Measurements from ENCODE around the gene PTPRN2.
A peak's percentile ranks its signal among the peaks of the same experiment; 100 is the strongest.

Gene PTPRN2

GRCh38 chr7:157834501-157835163, 753.0 kb downstream of the PTPRN2 start:
- peak overlapping the region; percentile 92 for H3K18ac ChIP-seq (ENCODE audit: low read length)
- no peak overlapping the region for H2BK5ac ChIP-seq (ENCODE audit: low read length)
- H3K9ac ChIP-seq (ENCODE audit: low read depth, low read length, poor library complexity): no peak overlapping the region
- H2BK120ac ChIP-seq (ENCODE audit: low read depth, low read length): no peak overlapping the region
- H3K4me2 ChIP-seq (ENCODE audit: insufficient read depth, low read length, poor library complexity, severe bottlenecking): no peak overlapping the region
- peak overlapping the region; percentile 78 for H2AK5ac ChIP-seq (ENCODE audit: low read depth, low read length)
- H2BK15ac ChIP-seq (ENCODE audit: low read length): peak overlapping the region; percentile 93
- peaks cover 0 to 1% of the 10 kb centered on the region in 2 donors for H3K36me3 ChIP-seq (replicated peaks in 1 of 2; ENCODE audit: control insufficient read depth in 2 of 2, insufficient read depth in 2 of 2, low read length in 2 of 2)
- peak; percentile 27 for DNase-seq (ENCODE audit: low spot score)
- peak overlapping the region; percentile 29 for H4K8ac ChIP-seq (ENCODE audit: low read depth, low read length)
- H3K4me3 ChIP-seq (ENCODE audit: low read length in 2 of 2): no peak overlapping the region
- no peaks in the 10 kb centered on the region for H3K79me1 ChIP-seq (ENCODE audit: low read depth, low read length)
- H2BK12ac ChIP-seq (ENCODE audit: low read length): peak overlapping the region; percentile 96
- peak overlapping the region; percentile 79 for H3K27ac ChIP-seq (replicated peaks; ENCODE audit: low read length)
- peak overlapping the region; percentile 62 for H3K23ac ChIP-seq (ENCODE audit: low read depth, low read length, poor library complexity)
- H3K9me3 ChIP-seq (replicated peaks in 1 of 2; ENCODE audit: control insufficient read depth in 2 of 2, insufficient read depth in 1 of 2, low read depth in 1 of 2, low read length in 2 of 2): peaks cover 0 to 3% of the 10 kb centered on the region in 2 donors
- no peak overlapping the region for H4K91ac ChIP-seq (ENCODE audit: low read depth, low read length, poor library complexity)
- H3K14ac ChIP-seq (ENCODE audit: low read length): no peak overlapping the region
- peaks cover 14 to 17% of the 10 kb centered on the region in 2 donors for H3K4me1 ChIP-seq (ENCODE audit: control insufficient read depth in 2 of 2, insufficient read depth in 1 of 2, low read depth in 1 of 2, low read length in 2 of 2)
- H2AFZ ChIP-seq (ENCODE audit: low read length): peak overlapping the region; percentile 70
- no peaks in the 10 kb centered on the region for H3K27me3 ChIP-seq (ENCODE audit: control insufficient read depth in 3 of 3, insufficient read depth in 3 of 3, low read depth in 1 of 3, low read length in 3 of 3)
- no CpG with 5 or more reads among the region's 20 CpGs for WGBS, 2 donors (ENCODE audit: extremely low coverage in 2 of 2, insufficient read length in 2 of 2, insufficient replicate concordance in 1 of 2)
- H3K4ac ChIP-seq (ENCODE audit: low read length): no peak overlapping the region

GRCh38 chr7:157832866-157833607, 754.6 kb downstream of the PTPRN2 start:
- no peak overlapping the region for H4K91ac ChIP-seq (ENCODE audit: low read depth, low read length, poor library complexity)
- H3K27ac ChIP-seq (replicated peaks; ENCODE audit: low read length): no peak overlapping the region
- no CpG with 5 or more reads among the region's 35 CpGs for WGBS, 2 donors (ENCODE audit: extremely low coverage in 2 of 2, insufficient read length in 2 of 2, insufficient replicate concordance in 1 of 2)
- no peak overlapping the region for H2BK5ac ChIP-seq (ENCODE audit: low read length)
- DNase-seq (ENCODE audit: low spot score): no peak
- peak overlapping the region; percentile 23 for H3K18ac ChIP-seq (ENCODE audit: low read length)
- no peak overlapping the region for H3K4me2 ChIP-seq (ENCODE audit: insufficient read depth, low read length, poor library complexity, severe bottlenecking)
- no peaks in the 10 kb centered on the region for H3K9me3 ChIP-seq (replicated peaks in 1 of 2; ENCODE audit: control insufficient read depth in 2 of 2, insufficient read depth in 1 of 2, low read depth in 1 of 2, low read length in 2 of 2)
- peak overlapping the region; percentile 71 for H2BK15ac ChIP-seq (ENCODE audit: low read length)
- no peak overlapping the region for H3K4me3 ChIP-seq (ENCODE audit: low read length in 2 of 2)
- H2AFZ ChIP-seq (ENCODE audit: low read length): no peak overlapping the region
- H3K27me3 ChIP-seq (ENCODE audit: control insufficient read depth in 3 of 3, insufficient read depth in 3 of 3, low read depth in 1 of 3, low read length in 3 of 3): no peaks in the 10 kb centered on the region
- H2BK120ac ChIP-seq (ENCODE audit: low read depth, low read length): no peak overlapping the region
- no peaks in the 10 kb centered on the region for H3K79me1 ChIP-seq (ENCODE audit: low read depth, low read length)
- H3K4me1 ChIP-seq (ENCODE audit: control insufficient read depth in 2 of 2, insufficient read depth in 1 of 2, low read depth in 1 of 2, low read length in 2 of 2): peaks cover 14 to 17% of the 10 kb centered on the region in 2 donors
- H3K4ac ChIP-seq (ENCODE audit: low read length): no peak overlapping the region
- H2BK12ac ChIP-seq (ENCODE audit: low read length): no peak overlapping the region
- H3K9ac ChIP-seq (ENCODE audit: low read depth, low read length, poor library complexity): no peak overlapping the region
- H3K36me3 ChIP-seq (replicated peaks in 1 of 2; ENCODE audit: control insufficient read depth in 2 of 2, insufficient read depth in 2 of 2, low read length in 2 of 2): no peaks in the 10 kb centered on the region
- H2AK5ac ChIP-seq (ENCODE audit: low read depth, low read length): peak overlapping the region; percentile 18
- H4K8ac ChIP-seq (ENCODE audit: low read depth, low read length): peak overlapping the region; percentile 53
- no peak overlapping the region for H3K23ac ChIP-seq (ENCODE audit: low read depth, low read length, poor library complexity)
- no peak overlapping the region for H3K14ac ChIP-seq (ENCODE audit: low read length)

DNA sequence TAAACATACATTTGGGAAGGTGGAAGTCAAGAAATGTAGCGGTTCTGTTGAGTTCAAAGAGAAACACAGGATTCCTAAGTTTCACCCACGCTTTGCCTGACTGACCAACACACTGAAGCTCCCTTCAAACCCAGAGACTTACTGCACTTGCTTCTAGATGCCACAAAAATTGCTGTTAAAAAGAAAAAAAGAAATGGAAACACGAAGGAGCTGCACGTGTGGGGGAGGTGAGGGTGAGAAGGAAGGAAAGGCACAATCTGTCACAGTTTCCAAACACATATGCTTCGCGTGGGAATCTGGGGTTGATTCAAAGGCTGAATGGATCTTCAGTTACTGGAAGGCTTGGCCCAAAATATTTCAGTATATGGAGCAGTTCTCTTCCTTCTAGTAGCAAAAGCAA, 755.2 kb downstream of the PTPRN2 start:
- no peak overlapping the region for H3K4ac ChIP-seq (ENCODE audit: low read length)
- no peak overlapping the region for H2BK120ac ChIP-seq (ENCODE audit: low read depth, low read length)
- H3K27ac ChIP-seq (replicated peaks; ENCODE audit: low read length): no peak overlapping the region
- H2AFZ ChIP-seq (ENCODE audit: low read length): no peak overlapping the region
- no peak overlapping the region for H2AK5ac ChIP-seq (ENCODE audit: low read depth, low read length)
- no peak overlapping the region for H3K9ac ChIP-seq (ENCODE audit: low read depth, low read length, poor library complexity)
- no peak overlapping the region for H2BK12ac ChIP-seq (ENCODE audit: low read length)
- peak overlapping the region; percentile 71 for H2BK15ac ChIP-seq (ENCODE audit: low read length)
- no peak for DNase-seq (ENCODE audit: low spot score)
- no peak overlapping the region for H4K8ac ChIP-seq (ENCODE audit: low read depth, low read length)
- no peak overlapping the region for H3K4me2 ChIP-seq (ENCODE audit: insufficient read depth, low read length, poor library complexity, severe bottlenecking)
- no peaks in the 10 kb centered on the region for H3K79me1 ChIP-seq (ENCODE audit: low read depth, low read length)
- no peaks in the 10 kb centered on the region for H3K27me3 ChIP-seq (ENCODE audit: control insufficient read depth in 3 of 3, insufficient read depth in 3 of 3, low read depth in 1 of 3, low read length in 3 of 3)
- H3K4me3 ChIP-seq (ENCODE audit: low read length in 2 of 2): no peak overlapping the region
- H4K91ac ChIP-seq (ENCODE audit: low read depth, low read length, poor library complexity): no peak overlapping the region
- no peaks in the 10 kb centered on the region for H3K9me3 ChIP-seq (replicated peaks in 1 of 2; ENCODE audit: control insufficient read depth in 2 of 2, insufficient read depth in 1 of 2, low read depth in 1 of 2, low read length in 2 of 2)
- no peak overlapping the region for H3K18ac ChIP-seq (ENCODE audit: low read length)
- no peak overlapping the region for H3K23ac ChIP-seq (ENCODE audit: low read depth, low read length, poor library complexity)
- peaks cover 14 to 17% of the 10 kb centered on the region in 2 donors for H3K4me1 ChIP-seq (ENCODE audit: control insufficient read depth in 2 of 2, insufficient read depth in 1 of 2, low read depth in 1 of 2, low read length in 2 of 2)
- no peak overlapping the region for H2BK5ac ChIP-seq (ENCODE audit: low read length)
- WGBS, 2 donors (ENCODE audit: extremely low coverage in 2 of 2, insufficient read length in 2 of 2, insufficient replicate concordance in 1 of 2): no CpG with 5 or more reads among the region's 6 CpGs
- no peak overlapping the region for H3K14ac ChIP-seq (ENCODE audit: low read length)
- no peaks in the 10 kb centered on the region for H3K36me3 ChIP-seq (replicated peaks in 1 of 2; ENCODE audit: control insufficient read depth in 2 of 2, insufficient read depth in 2 of 2, low read length in 2 of 2)

DNA sequence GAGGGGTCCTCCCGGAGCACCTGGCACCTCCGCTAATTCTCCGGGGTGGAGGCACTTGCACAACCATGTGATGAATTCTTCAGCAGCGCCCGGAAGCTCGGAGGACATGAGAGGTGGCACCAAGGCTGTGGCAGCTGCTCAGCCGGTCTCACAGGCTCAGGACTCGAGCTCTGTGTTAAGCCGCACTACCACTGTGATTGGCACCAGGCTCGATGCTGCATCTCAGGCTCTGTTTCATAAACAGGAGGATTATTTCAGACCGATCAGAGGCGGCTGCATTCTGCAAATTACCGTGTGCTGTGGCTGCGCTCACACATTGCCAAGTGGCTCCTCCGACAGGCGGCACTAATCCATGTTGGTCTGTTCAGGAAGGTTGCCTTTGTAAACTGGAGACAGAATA, 755.6 kb downstream of the PTPRN2 start:
- H3K4me1 ChIP-seq (ENCODE audit: control insufficient read depth in 2 of 2, insufficient read depth in 1 of 2, low read depth in 1 of 2, low read length in 2 of 2): peaks cover 14 to 17% of the 10 kb centered on the region in 2 donors
- H3K4ac ChIP-seq (ENCODE audit: low read length): no peak overlapping the region
- no peak overlapping the region for H2BK12ac ChIP-seq (ENCODE audit: low read length)
- no peak overlapping the region for H2BK120ac ChIP-seq (ENCODE audit: low read depth, low read length)
- no peak overlapping the region for H3K14ac ChIP-seq (ENCODE audit: low read length)
- H2AFZ ChIP-seq (ENCODE audit: low read length): no peak overlapping the region
- H4K91ac ChIP-seq (ENCODE audit: low read depth, low read length, poor library complexity): no peak overlapping the region
- no peak overlapping the region for H2BK5ac ChIP-seq (ENCODE audit: low read length)
- H4K8ac ChIP-seq (ENCODE audit: low read depth, low read length): no peak overlapping the region
- H2BK15ac ChIP-seq (ENCODE audit: low read length): peak overlapping the region; percentile 81
- WGBS, 2 donors (ENCODE audit: extremely low coverage in 2 of 2, insufficient read length in 2 of 2, insufficient replicate concordance in 1 of 2): no CpG with 5 or more reads among the region's 16 CpGs
- H2AK5ac ChIP-seq (ENCODE audit: low read depth, low read length): peak overlapping the region; percentile 89
- H3K9ac ChIP-seq (ENCODE audit: low read depth, low read length, poor library complexity): no peak overlapping the region
- no peak for DNase-seq (ENCODE audit: low spot score)
- no peaks in the 10 kb centered on the region for H3K27me3 ChIP-seq (ENCODE audit: control insufficient read depth in 3 of 3, insufficient read depth in 3 of 3, low read depth in 1 of 3, low read length in 3 of 3)
- no peak overlapping the region for H3K23ac ChIP-seq (ENCODE audit: low read depth, low read length, poor library complexity)
- H3K4me3 ChIP-seq (ENCODE audit: low read length in 2 of 2): no peak overlapping the region
- H3K79me1 ChIP-seq (ENCODE audit: low read depth, low read length): no peaks in the 10 kb centered on the region
- no peaks in the 10 kb centered on the region for H3K36me3 ChIP-seq (replicated peaks in 1 of 2; ENCODE audit: control insufficient read depth in 2 of 2, insufficient read depth in 2 of 2, low read length in 2 of 2)
- no peak overlapping the region for H3K4me2 ChIP-seq (ENCODE audit: insufficient read depth, low read length, poor library complexity, severe bottlenecking)
- no peak overlapping the region for H3K27ac ChIP-seq (replicated peaks; ENCODE audit: low read length)
- H3K9me3 ChIP-seq (replicated peaks in 1 of 2; ENCODE audit: control insufficient read depth in 2 of 2, insufficient read depth in 1 of 2, low read depth in 1 of 2, low read length in 2 of 2): no peaks in the 10 kb centered on the region
- H3K18ac ChIP-seq (ENCODE audit: low read length): peak overlapping the region; percentile 65
